K562 (cell line): ENCODE data around the gene DTYMK. TPM values are rescaled to one million over a fixed set of nuclear protein-coding genes. Genes with fewer than 3 reads are reported as not detected.

ENCODE experiments used
- ATAC-seq: fragments of 200-7000 bp; cut with Tn5 transposase; 3 replicates; pipeline ENCODE4 v1.9.1; 2020; ENCODE audit warnings: moderate library complexity
- BruUV-seq: library from RNA; stranded (reverse); fragments of 400-500 nt; replicated peaks from 2 replicates; lab custom pipeline; 2021; lab: Mats Ljungman, UMichigan
- CTCF ChIA-PET: fragments of 300-600 bp; formaldehyde crosslinking; extraction: SDS; loops from one replicate; lab custom pipeline; 2021; ENCODE audit warnings: low intra/inter-chr PET ratio; lab: Yijun Ruan, JAX
- POLR2A ChIA-PET: fragments of 300-600, 350-650 bp; sonication (Branson Sonifier 250); formaldehyde crosslinking; extraction: SDS; loops from one replicate; lab custom pipeline; 2021; ENCODE audit warnings: antibody characterized with exemption, inconsistent platforms; lab: Yijun Ruan, JAX
- DNase-seq, 4 experiments: peaks; one replicate each; pipeline versions ENCODE4 v3.0.0 to v3.0.0-alpha.2; 2011 to 2018; ENCODE audit warnings: low spot score in 3 of 4, mixed read lengths in 3 of 4; ENCODE audit errors: extremely low read depth in 1 of 4
- FAIRE-seq: peaks from 2 replicates; lab custom pipeline; 2011; peaks lifted over from hg19 to GRCh38; lab: Jason Lieb, UNC
- H2AFZ ChIP-seq: 2 replicates; pipeline ENCODE4 v1.6.0; 2011; ENCODE audit warnings: low read depth, low read length, control low read depth, inconsistent platforms
- H3K27ac ChIP-seq: fragments of 200-600 bp; 3 replicates; pipeline ENCODE4 v1.8.0; 2011; ENCODE audit warnings: low read depth, mild to moderate bottlenecking, control low read depth, inconsistent platforms, low read length, moderate library complexity, mixed read lengths; ENCODE audit errors: extremely low read depth
- H3K27me3 ChIP-seq, 2 experiments: fragments of 300-600 bp in 1 of 2; 2 replicates in 1 of 2; 3 replicates in 1 of 2; pipeline versions ENCODE4 v1.6.0 to v1.8.0; 2011; ENCODE audit warnings: inconsistent platforms in 2 of 2, low read length in 2 of 2, mild to moderate bottlenecking in 1 of 2, mixed read lengths in 1 of 2, moderate library complexity in 1 of 2; ENCODE audit not compliant: control insufficient read depth in 2 of 2, insufficient read depth in 2 of 2
- H3K36me3 ChIP-seq: fragments of 300-600 bp; 3 replicates; pipeline ENCODE4 v1.8.0; 2011; ENCODE audit warnings: mild to moderate bottlenecking, low read length, inconsistent platforms; ENCODE audit not compliant: control insufficient read depth, insufficient read depth
- H3K4me1 ChIP-seq, 2 experiments: fragments of 200-600 bp in 1 of 2; replicated peaks in 1 of 2; 2 replicates in 1 of 2; 3 replicates in 1 of 2; pipeline versions ENCODE4 v1.5.1 to v1.8.0; 2011; ENCODE audit warnings: inconsistent platforms in 2 of 2, low read length in 2 of 2, mild to moderate bottlenecking in 1 of 2, mixed read lengths in 1 of 2, moderate library complexity in 1 of 2; ENCODE audit not compliant: control insufficient read depth in 2 of 2, insufficient read depth in 2 of 2
- H3K4me2 ChIP-seq: 2 replicates; pipeline ENCODE4 v1.6.1; 2011; ENCODE audit warnings: low read length, control low read depth, inconsistent platforms, mixed read lengths; ENCODE audit not compliant: insufficient read depth
- H3K4me3 ChIP-seq: fragments of 200-600 bp; sonication (generic), shearing (Covaris generic); 2 replicates; pipeline ENCODE4 v1.5.1; 2016; ENCODE audit warnings: control low read depth, inconsistent platforms
- H3K79me2 ChIP-seq: fragments of 200-600 bp; 3 replicates; pipeline ENCODE4 v1.8.0; 2011; ENCODE audit warnings: low read length, inconsistent platforms; ENCODE audit not compliant: control insufficient read depth, insufficient read depth
- H3K9ac ChIP-seq, 2 experiments: 2 replicates each; pipeline versions ENCODE4 v1.6.0 to v1.6.1; 2011; ENCODE audit warnings: low read depth in 2 of 2, low read length in 2 of 2, control low read depth in 1 of 2, inconsistent platforms in 1 of 2, mild to moderate bottlenecking in 1 of 2, mixed read lengths in 1 of 2; ENCODE audit not compliant: insufficient read depth in 1 of 2
- H3K9me1 ChIP-seq: one replicate; pipeline ENCODE4 v1.6.0; 2011; ENCODE audit warnings: inconsistent platforms, mild to moderate bottlenecking, low read length, moderate library complexity; ENCODE audit not compliant: control insufficient read depth, insufficient read depth
- H3K9me3 ChIP-seq: replicated peaks from 2 replicates; pipeline ENCODE4 v1.5.1; 2011; ENCODE audit warnings: low read depth, low read length, inconsistent platforms; ENCODE audit not compliant: control insufficient read depth, insufficient read depth
- H4K20me1 ChIP-seq: replicated peaks from 2 replicates; pipeline ENCODE4 v1.6.1; 2011; ENCODE audit warnings: low read length, inconsistent platforms, mixed read lengths; ENCODE audit not compliant: control insufficient read depth, insufficient read depth
- CHD2 ChIP-seq: IDR thresholded peaks from 2 replicates; pipeline ENCODE4 v1.6.1; 2011; ENCODE audit warnings: low read depth, low read length
- RUNX1 ChIP-seq: sonication (generic); IDR thresholded peaks from 2 replicates; pipeline ENCODE4 v1.6.1; 2016; ENCODE audit warnings: antibody characterized with exemption, low read depth
- WGBS: fragments of 100-300 bp; shearing (Covaris generic); methylation state at CpG from one replicate; pipeline ENCODE4 v1.1.6; 2016; ENCODE audit warnings: low coverage, mixed read lengths; ENCODE audit not compliant: insufficient coverage; ENCODE audit errors: missing lambda C conversion rate; 5-methylcytosine and 5-hydroxymethylcytosine counted together
- in situ Hi-C: fragments of 300-500 bp; cut with MboI; formaldehyde crosslinking; loops from 4 replicates; pipeline ENCODE4 v1.15.0; 2018; ENCODE audit warnings: inconsistent platforms, mixed read lengths
- intact Hi-C: fragments of 100-400 bp; cut with micrococcal nuclease; formaldehyde crosslinking; loops from 2 replicates; pipeline ENCODE4 v1.14.2; 2022
- polyA plus RNA-seq, 8 experiments: library from polyadenylated mRNA; depleted of rRNA in 4 of 8; stranded (reverse) in 5 of 8; unstranded in 3 of 8; fragments of >200 nt; fragmentation: Nextera tagmentation in 2 of 8; fragmentation: Illumina TruSeq in 1 of 8; extraction: Ambion mirVana in 2 of 8; extraction: Trizol in 1 of 8; gene quantifications; 2 replicates each; pipeline versions ENCODE4 v1.2.1 to v1.2.3, GENCODE V29; 2011 to 2014; ENCODE audit warnings: inconsistent platforms in 1 of 8, missing spikeins in 1 of 8
- total RNA-seq, 7 experiments: library from RNA; depleted of rRNA in 6 of 7; stranded (reverse); fragments of >200 nt in 6 of 7; fragmentation: Illumina TruSeq in 2 of 7; extraction: Trizol in 2 of 7; gene quantifications; 2 replicates each; pipeline versions ENCODE4 v1.2.1 to v1.2.3, GENCODE V29; 2011 to 2021; ENCODE audit warnings: low replicate concordance in 1 of 7
- TF ChIP-seq, protein P1 (sequence below): sonication (generic); formaldehyde crosslinking; IDR thresholded peaks from 2 replicates; pipeline ENCODE4 v1.8.0; 2022; ENCODE audit warnings: mild to moderate bottlenecking, low read depth, missing genetic modification reagents
- TF ChIP-seq, protein P2 (sequence below): sonication (generic); formaldehyde crosslinking; IDR thresholded peaks from 2 replicates; pipeline ENCODE4 v1.8.1; 2023; ENCODE audit warnings: mild to moderate bottlenecking, missing genetic modification reagents

Gene DTYMK
- total and polyA plus RNA-seq, 9 of the 15 experiments (the other 6 are each of a cell fraction or from before 2014, with no cell fraction given) = 8.2 to 85.0 (median 47.9) TPM

DNA sequence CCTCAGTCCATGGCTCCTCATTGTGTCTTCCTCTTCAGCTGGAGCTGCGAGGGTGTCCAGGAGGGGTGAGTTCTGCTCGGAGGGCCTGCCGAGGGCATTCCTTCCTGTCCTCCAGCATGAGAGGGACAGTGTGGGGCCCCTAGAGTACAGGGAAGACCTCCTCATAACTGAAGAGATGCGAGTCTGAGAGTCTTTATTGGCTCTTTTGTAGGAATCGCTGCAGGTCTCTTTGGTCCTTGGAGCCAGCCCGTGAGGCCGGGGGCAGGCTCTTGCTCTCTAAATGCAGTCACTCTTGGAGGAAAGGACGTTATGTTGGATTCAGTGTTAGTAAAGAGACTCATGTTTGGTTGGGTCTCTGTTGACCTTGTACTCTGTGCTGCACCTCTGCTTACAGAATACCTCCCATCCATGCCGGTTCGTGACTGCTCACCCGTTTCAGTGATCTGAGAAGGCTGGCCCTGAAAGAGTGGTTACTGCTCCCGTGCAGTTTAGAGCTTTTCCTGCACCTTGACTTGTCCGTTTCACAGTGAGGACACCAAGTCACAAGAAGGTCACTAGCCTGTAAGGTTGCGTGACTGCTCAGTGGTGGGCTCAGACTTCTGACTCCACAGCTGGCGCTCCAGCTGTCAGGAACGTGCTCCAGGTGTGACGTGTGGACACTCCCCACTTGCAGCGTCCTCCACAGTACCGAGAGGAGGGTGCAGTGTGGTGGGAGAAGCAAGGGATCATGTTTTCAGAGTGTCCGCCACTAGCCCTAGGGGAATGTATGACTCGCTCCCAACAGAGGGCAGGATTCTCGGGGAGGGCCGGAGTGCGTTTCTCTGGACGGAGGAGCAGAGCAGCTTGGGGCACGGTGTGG, 41.3 kb downstream of the DTYMK start:
- Histone ChIP-seq H3K9me3 (no peaks in the 10 kb centered on the region), H3K9ac (no peak overlapping the region), H4K20me1 (peaks cover 3% of the 10 kb centered on the region; the same call in 1 of the 2 replicates), H3K36me3 (peaks cover 11% of the 10 kb centered on the region; the same call in 1 of the 3 replicates), H3K27ac (no peak overlapping the region), H2AFZ (no peak overlapping the region), H3K4me3 (no peak overlapping the region), H3K79me2 (peaks cover 63% of the 10 kb centered on the region), H3K4me1 (peaks cover 0 to 8% of the 10 kb centered on the region in 2 experiments; a peak in 2 of 5 replicates), H3K9me1 (no peaks in the 10 kb centered on the region), H3K27me3 (no peaks in the 10 kb centered on the region), H3K4me2 (no peak overlapping the region)
- WGBS = 87% methylated on average over 15 of the region's 26 CpGs
- in situ Hi-C loops = no loop called here
- CTCF ChIA-PET = no interaction called here
- POLR2A ChIA-PET = interaction anchor here (0.6 to 0.8 kb wide), 2 partner anchors 19 to 275 kb away, joined by 3 read pairs; no protein-coding TSS in a partner anchor
- FAIRE-seq (no peak), DNase-seq (no peak), ATAC-seq (peak; percentile 27; the same call in 2 of the 3 replicates)
- intact Hi-C loops = no loop called here
- BruUV-seq = no TSS peak
- TF ChIP-seq RUNX1 = no peak
- TF ChIP-seq, protein P1, sequence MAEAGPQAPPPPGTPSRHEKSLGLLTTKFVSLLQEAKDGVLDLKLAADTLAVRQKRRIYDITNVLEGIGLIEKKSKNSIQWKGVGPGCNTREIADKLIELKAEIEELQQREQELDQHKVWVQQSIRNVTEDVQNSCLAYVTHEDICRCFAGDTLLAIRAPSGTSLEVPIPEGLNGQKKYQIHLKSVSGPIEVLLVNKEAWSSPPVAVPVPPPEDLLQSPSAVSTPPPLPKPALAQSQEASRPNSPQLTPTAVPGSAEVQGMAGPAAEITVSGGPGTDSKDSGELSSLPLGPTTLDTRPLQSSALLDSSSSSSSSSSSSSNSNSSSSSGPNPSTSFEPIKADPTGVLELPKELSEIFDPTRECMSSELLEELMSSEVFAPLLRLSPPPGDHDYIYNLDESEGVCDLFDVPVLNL (CRISPR knock-in tag) = no peak
- TF ChIP-seq, protein P2, sequence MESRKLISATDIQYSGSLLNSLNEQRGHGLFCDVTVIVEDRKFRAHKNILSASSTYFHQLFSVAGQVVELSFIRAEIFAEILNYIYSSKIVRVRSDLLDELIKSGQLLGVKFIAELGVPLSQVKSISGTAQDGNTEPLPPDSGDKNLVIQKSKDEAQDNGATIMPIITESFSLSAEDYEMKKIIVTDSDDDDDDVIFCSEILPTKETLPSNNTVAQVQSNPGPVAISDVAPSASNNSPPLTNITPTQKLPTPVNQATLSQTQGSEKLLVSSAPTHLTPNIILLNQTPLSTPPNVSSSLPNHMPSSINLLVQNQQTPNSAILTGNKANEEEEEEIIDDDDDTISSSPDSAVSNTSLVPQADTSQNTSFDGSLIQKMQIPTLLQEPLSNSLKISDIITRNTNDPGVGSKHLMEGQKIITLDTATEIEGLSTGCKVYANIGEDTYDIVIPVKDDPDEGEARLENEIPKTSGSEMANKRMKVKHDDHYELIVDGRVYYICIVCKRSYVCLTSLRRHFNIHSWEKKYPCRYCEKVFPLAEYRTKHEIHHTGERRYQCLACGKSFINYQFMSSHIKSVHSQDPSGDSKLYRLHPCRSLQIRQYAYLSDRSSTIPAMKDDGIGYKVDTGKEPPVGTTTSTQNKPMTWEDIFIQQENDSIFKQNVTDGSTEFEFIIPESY (CRISPR knock-in tag) = peak; percentile 94
- TF ChIP-seq CHD2 = no peak
